Measurements from ENCODE around the gene AGBL1.

The AGBL1 gene

GRCh38 chr15:86375733-86376280 lies 296.1 kb downstream of the AGBL1 start:
- CTCF ChIA-PET, result no interaction called here
- Histone ChIP-seq H3K4me1 (ENCODE audit: control insufficient read depth, insufficient read depth, low read length) (peaks cover 25% of the 10 kb centered on the region), H3K27ac (ENCODE audit: extremely low read depth, low read depth, low read length) (no peak overlapping the region), H3K4me3 (ENCODE audit: low read depth, low read length) (no peak overlapping the region), H3K36me3 (ENCODE audit: control insufficient read depth in 2 of 2, insufficient read depth in 1 of 2, low read length in 2 of 2) (no peaks in the 10 kb centered on the region), H3K9me3 (ENCODE audit: control insufficient read depth, insufficient read depth, low read depth, low read length) (no peaks in the 10 kb centered on the region; the same call in 1 of the 2 replicates)
- POLR2A ChIA-PET, result no interaction called here
- TF ChIP-seq ZNF202 (tag by site-specific recombination; IDR thresholded peaks at IDR 0.05; ENCODE audit: borderline replicate concordance) (no peak), ZNF133 (tag by site-specific recombination; IDR thresholded peaks at IDR 0.05) (no peak), YY1 (tag by site-specific recombination; IDR thresholded peaks at IDR 0.05) (no peak), ZNF311 (tag by site-specific recombination; IDR thresholded peaks at IDR 0.05; ENCODE audit: borderline replicate concordance) (no peak), ZBTB26 (tag by site-specific recombination; optimal IDR thresholded peaks at IDR 0.05) (no peak), ZSCAN16 (tag by site-specific recombination; IDR thresholded peaks at IDR 0.05) (no peak), ZNF530 (tag by site-specific recombination; IDR thresholded peaks at IDR 0.05; ENCODE audit: low read depth) (no peak), GLIS1 (tag by site-specific recombination; IDR thresholded peaks at IDR 0.05) (no peak)

- H3K27ac ChIP-seq (ENCODE audit: extremely low read depth, low read depth, low read length), result no peak overlapping the region
- CTCF ChIA-PET, result interaction anchor here (0.9 kb wide), 1 partner anchor 517 kb away, joined by 3 read pairs; no protein-coding TSS in a partner anchor
- no peaks in the 10 kb centered on the region for H3K36me3 ChIP-seq (ENCODE audit: control insufficient read depth in 2 of 2, insufficient read depth in 1 of 2, low read length in 2 of 2)
- H3K4me3 ChIP-seq (ENCODE audit: low read depth, low read length), result no peak overlapping the region
- TF ChIP-seq ZNF626 (tag by site-specific recombination; IDR thresholded peaks at IDR 0.05) (no peak), ZNF391 (tag by site-specific recombination; IDR thresholded peaks at IDR 0.05; ENCODE audit: borderline replicate concordance, low read depth) (no peak), ZNF707 (tag by site-specific recombination; IDR thresholded peaks at IDR 0.05) (no peak), ZNF248 (tag by site-specific recombination; IDR thresholded peaks at IDR 0.05) (no peak), ZNF19 (tag by site-specific recombination; IDR thresholded peaks at IDR 0.05; ENCODE audit: low read depth) (no peak), ZNF433 (tag by site-specific recombination; IDR thresholded peaks at IDR 0.05; ENCODE audit: low read depth) (no peak), SETDB1 (IDR thresholded peaks at IDR 0.05; ENCODE audit: insufficient read length, low read length) (no peak), PRDM1 (tag by site-specific recombination; IDR thresholded peaks at IDR 0.05) (no peak), ZNF169 (tag by site-specific recombination; IDR thresholded peaks at IDR 0.05) (no peak), ZNF785 (tag by site-specific recombination; IDR thresholded peaks at IDR 0.05) (no peak), BCL11A (tag by site-specific recombination; IDR thresholded peaks at IDR 0.05; ENCODE audit: low read depth) (no peak), ATF2 (tag by site-specific recombination; IDR thresholded peaks at IDR 0.05; ENCODE audit: low read depth) (no peak), KLF17 (tag by site-specific recombination; IDR thresholded peaks at IDR 0.05) (no peak), ZNF449 (tag by site-specific recombination; IDR thresholded peaks at IDR 0.05) (no peak), ZNF274 (IDR thresholded peaks at IDR 0.05; ENCODE audit: low read length) (no peak), ZNF274 (tag by site-specific recombination; IDR thresholded peaks at IDR 0.05; ENCODE audit: borderline replicate concordance) (no peak)
- TF ChIP-seq, protein P1, sequence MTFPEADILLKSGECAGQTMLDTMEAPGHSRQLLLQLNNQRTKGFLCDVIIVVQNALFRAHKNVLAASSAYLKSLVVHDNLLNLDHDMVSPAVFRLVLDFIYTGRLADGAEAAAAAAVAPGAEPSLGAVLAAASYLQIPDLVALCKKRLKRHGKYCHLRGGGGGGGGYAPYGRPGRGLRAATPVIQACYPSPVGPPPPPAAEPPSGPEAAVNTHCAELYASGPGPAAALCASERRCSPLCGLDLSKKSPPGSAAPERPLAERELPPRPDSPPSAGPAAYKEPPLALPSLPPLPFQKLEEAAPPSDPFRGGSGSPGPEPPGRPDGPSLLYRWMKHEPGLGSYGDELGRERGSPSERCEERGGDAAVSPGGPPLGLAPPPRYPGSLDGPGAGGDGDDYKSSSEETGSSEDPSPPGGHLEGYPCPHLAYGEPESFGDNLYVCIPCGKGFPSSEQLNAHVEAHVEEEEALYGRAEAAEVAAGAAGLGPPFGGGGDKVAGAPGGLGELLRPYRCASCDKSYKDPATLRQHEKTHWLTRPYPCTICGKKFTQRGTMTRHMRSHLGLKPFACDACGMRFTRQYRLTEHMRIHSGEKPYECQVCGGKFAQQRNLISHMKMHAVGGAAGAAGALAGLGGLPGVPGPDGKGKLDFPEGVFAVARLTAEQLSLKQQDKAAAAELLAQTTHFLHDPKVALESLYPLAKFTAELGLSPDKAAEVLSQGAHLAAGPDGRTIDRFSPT (tag by site-specific recombination; IDR thresholded peaks at IDR 0.05), result no peak
- TF ChIP-seq, protein P2, sequence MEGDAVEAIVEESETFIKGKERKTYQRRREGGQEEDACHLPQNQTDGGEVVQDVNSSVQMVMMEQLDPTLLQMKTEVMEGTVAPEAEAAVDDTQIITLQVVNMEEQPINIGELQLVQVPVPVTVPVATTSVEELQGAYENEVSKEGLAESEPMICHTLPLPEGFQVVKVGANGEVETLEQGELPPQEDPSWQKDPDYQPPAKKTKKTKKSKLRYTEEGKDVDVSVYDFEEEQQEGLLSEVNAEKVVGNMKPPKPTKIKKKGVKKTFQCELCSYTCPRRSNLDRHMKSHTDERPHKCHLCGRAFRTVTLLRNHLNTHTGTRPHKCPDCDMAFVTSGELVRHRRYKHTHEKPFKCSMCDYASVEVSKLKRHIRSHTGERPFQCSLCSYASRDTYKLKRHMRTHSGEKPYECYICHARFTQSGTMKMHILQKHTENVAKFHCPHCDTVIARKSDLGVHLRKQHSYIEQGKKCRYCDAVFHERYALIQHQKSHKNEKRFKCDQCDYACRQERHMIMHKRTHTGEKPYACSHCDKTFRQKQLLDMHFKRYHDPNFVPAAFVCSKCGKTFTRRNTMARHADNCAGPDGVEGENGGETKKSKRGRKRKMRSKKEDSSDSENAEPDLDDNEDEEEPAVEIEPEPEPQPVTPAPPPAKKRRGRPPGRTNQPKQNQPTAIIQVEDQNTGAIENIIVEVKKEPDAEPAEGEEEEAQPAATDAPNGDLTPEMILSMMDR (tag by site-specific recombination; IDR thresholded peaks at IDR 0.05), result no peak
- H3K4me1 ChIP-seq (ENCODE audit: control insufficient read depth, insufficient read depth, low read length), result peaks cover 20% of the 10 kb centered on the region
- POLR2A ChIA-PET, result no interaction called here
- H3K9me3 ChIP-seq (ENCODE audit: control insufficient read depth, insufficient read depth, low read depth, low read length), result no peaks in the 10 kb centered on the region; the same call in 1 of the 2 replicates
Observed at GRCh38 chr15:86377914-86378313, 298.2 kb downstream of the AGBL1 start.
